Loucy (cell line): ENCODE data around the gene SMIM5.
"Not testable (repeated sequence)": the region's sequence is repeated elsewhere in the genome, so short reads cannot be mapped to it uniquely, and the experiment has no call there.

Source experiments
- H2AFZ ChIP-seq: fragments of 200-600 bp; sonication (generic); 2 replicates; pipeline ENCODE4 v1.6.0; 2016; ENCODE audit warnings: antibody characterized with exemption, mild to moderate bottlenecking, low read length, moderate library complexity
- H3F3A ChIP-seq: fragments of 200-600 bp; 2 replicates; pipeline ENCODE4 v1.6.0; 2016; ENCODE audit warnings: antibody characterized with exemption, low read depth, mild to moderate bottlenecking
- H3K27me3 ChIP-seq: fragments of 200-600 bp; sonication (generic); 2 replicates; pipeline ENCODE4 v1.6.1; 2014; ENCODE audit warnings: low read length, mild to moderate bottlenecking; ENCODE audit not compliant: insufficient read depth, poor library complexity, severe bottlenecking
- H3K36me3 ChIP-seq: fragments of 200-600 bp; sonication (generic); 2 replicates; pipeline ENCODE4 v1.6.1; 2016; ENCODE audit warnings: low read length; ENCODE audit not compliant: insufficient read depth
- H3K4me1 ChIP-seq: fragments of 200-600 bp; sonication (generic); 2 replicates; pipeline ENCODE4 v1.5.1; 2014; ENCODE audit warnings: low read length, mild to moderate bottlenecking; ENCODE audit not compliant: insufficient read depth, poor library complexity, severe bottlenecking
- H3K4me2 ChIP-seq: fragments of 200-600 bp; sonication (generic); 2 replicates; pipeline ENCODE4 v1.6.0; 2014; ENCODE audit warnings: antibody characterized with exemption, low read length, low read depth, mild to moderate bottlenecking; ENCODE audit not compliant: poor library complexity, severe bottlenecking
- H3K4me3 ChIP-seq: fragments of 200-600 bp; sonication (generic); 2 replicates; pipeline ENCODE4 v1.5.1; 2014; ENCODE audit warnings: low read length, mild to moderate bottlenecking, mixed read lengths; ENCODE audit not compliant: poor library complexity, severe bottlenecking
- H3K79me2 ChIP-seq: fragments of 200-600 bp; sonication (generic); 2 replicates; pipeline ENCODE4 v1.6.1; 2014; ENCODE audit warnings: low read length; ENCODE audit not compliant: insufficient read depth
- H3K9ac ChIP-seq: fragments of 200-600 bp; sonication (generic); 2 replicates; pipeline ENCODE4 v1.6.0; 2014; ENCODE audit warnings: mild to moderate bottlenecking, low read depth, low read length, moderate library complexity; ENCODE audit not compliant: poor library complexity, severe bottlenecking
- H3K9me2 ChIP-seq: fragments of 200-600 bp; sonication (generic); replicated peaks from 2 replicates; pipeline ENCODE4 v1.6.1; 2016; ENCODE audit warnings: low read depth, low read length, mixed read lengths
- H3K9me3 ChIP-seq: fragments of 200-600 bp; sonication (generic); 2 replicates; pipeline ENCODE4 v1.6.1; 2014; ENCODE audit warnings: mild to moderate bottlenecking, antibody characterized with exemption, low read length, low read depth; ENCODE audit not compliant: insufficient read depth
- H4K20me1 ChIP-seq: fragments of 200-600 bp; sonication (generic); 2 replicates; pipeline ENCODE4 v1.6.0; 2014; ENCODE audit warnings: antibody characterized with exemption, low read length, mild to moderate bottlenecking; ENCODE audit not compliant: insufficient read depth, poor library complexity, severe bottlenecking
- CTCF ChIP-seq: fragments of 200-600 bp; sonication (generic); conservative IDR thresholded peaks from 2 replicates; pipeline ENCODE4 v1.5.1; 2014; ENCODE audit warnings: mild to moderate bottlenecking, antibody characterized with exemption, low read length
- EZH2phosphoT487 ChIP-seq: fragments of 200-600 bp; IDR thresholded peaks from 2 replicates; pipeline ENCODE4 v1.6.1; 2018; ENCODE audit warnings: antibody characterized with exemption, mild to moderate bottlenecking, moderate library complexity, borderline replicate concordance

The SMIM5 gene

DNA sequence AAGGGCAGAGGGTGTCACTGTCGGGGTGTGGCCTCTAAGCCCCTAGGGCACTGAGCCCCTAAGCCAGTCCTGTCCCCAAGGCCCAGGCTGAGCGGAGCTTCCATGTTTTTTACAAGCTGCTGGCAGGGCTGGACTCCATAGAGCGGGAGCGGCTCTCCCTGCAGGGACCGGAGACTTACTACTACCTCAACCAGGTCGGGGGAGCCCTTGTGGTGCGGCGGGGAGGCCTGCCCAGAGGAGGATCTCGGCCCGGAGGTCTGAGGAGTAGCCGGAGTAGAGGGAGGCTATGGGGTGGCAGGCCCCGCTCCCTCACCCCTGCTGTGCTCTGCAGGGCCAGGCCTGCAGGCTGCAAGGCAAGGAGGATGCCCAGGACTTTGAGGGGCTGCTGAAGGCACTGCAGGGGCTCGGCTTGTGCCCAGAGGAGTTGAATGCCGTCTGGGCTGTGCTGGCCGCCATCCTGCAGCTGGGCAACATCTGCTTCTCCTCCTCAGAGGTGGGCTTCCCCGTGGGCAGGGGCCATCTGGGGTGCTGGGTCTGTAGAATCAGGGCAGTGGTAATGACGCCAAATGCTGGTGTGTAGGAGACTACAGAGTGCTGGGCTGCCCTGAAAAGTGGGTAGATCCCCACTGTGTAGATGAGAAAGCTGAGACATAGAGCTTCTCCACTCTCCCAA lies 40.8 kb upstream of the SMIM5 start:
- Histone ChIP-seq H3K4me1 (peaks cover 8% of the 10 kb centered on the region), H2AFZ (no peak overlapping the region), H3K4me2 (no peak overlapping the region), H3K36me3 (no peaks in the 10 kb centered on the region), H3K9me3 (no peaks in the 10 kb centered on the region), H3K9ac (no peak overlapping the region), H4K20me1 (peaks cover 4% of the 10 kb centered on the region), H3K4me3 (no peak overlapping the region), H3K79me2 (peaks cover 9% of the 10 kb centered on the region; the same call in 1 of the 2 replicates), H3F3A (no peaks in the 10 kb centered on the region), H3K9me2 (no peaks in the 10 kb centered on the region), H3K27me3 (no peaks in the 10 kb centered on the region)
- TF ChIP-seq CTCF = no peak
- TF ChIP-seq EZH2phosphoT487 = no peak

GRCh38 chr17:75593430-75593829 lies 39.8 kb upstream of the SMIM5 start:
- not testable (repeated sequence) for H3F3A ChIP-seq, H3K79me2 ChIP-seq, H3K27me3 ChIP-seq, H3K4me1 ChIP-seq, H3K36me3 ChIP-seq, H3K9ac ChIP-seq, H3K4me3 ChIP-seq, H3K9me3 ChIP-seq, H3K4me2 ChIP-seq, H2AFZ ChIP-seq, H4K20me1 ChIP-seq, H3K9me2 ChIP-seq

- Histone ChIP-seq H3K27me3 (no peaks in the 10 kb centered on the region), H3K9me3 (no peaks in the 10 kb centered on the region), H3F3A (no peaks in the 10 kb centered on the region), H3K9ac (no peak overlapping the region), H3K9me2 (no peaks in the 10 kb centered on the region), H4K20me1 (peaks cover 4% of the 10 kb centered on the region), H2AFZ (no peak overlapping the region), H3K4me3 (no peak overlapping the region), H3K79me2 (peaks cover 6% of the 10 kb centered on the region; the same call in 1 of the 2 replicates), H3K36me3 (no peaks in the 10 kb centered on the region), H3K4me2 (no peak overlapping the region), H3K4me1 (no peaks in the 10 kb centered on the region)
- TF ChIP-seq CTCF (no peak), EZH2phosphoT487 (no peak)
Measured at GRCh38 chr17:75594499-75595283, 38.5 kb upstream of the SMIM5 start.
